GM19395 (cell line): ENCODE measurements around the gene TAF10.

ENCODE experiments used
- ATAC-seq: cut with Tn5 transposase; IDR thresholded peaks from one replicate; pipeline ENCODE4 v1.9.1; 2021; ENCODE audit warnings: mild to moderate bottlenecking, moderate library complexity; ENCODE audit not compliant: unreplicated experiment

The TAF10 gene

GRCh38 chr11:6586434-6587359 lies 25.3 kb downstream of the TAF10 start:
- no peak for ATAC-seq

GRCh38 chr11:6584528-6584927 lies 27.5 kb downstream of the TAF10 start:
- ATAC-seq = no peak

- ATAC-seq = no peak
Measured at GRCh38 chr11:6583584-6583983, 28.4 kb downstream of the TAF10 start.

GRCh38 chr11:6579681-6580080 lies 32.3 kb downstream of the TAF10 start:
- ATAC-seq = no peak

GRCh38 chr11:6578134-6578533 lies 33.9 kb downstream of the TAF10 start:
- ATAC-seq = no peak

- no peak for ATAC-seq
Measured at GRCh38 chr11:6576471-6577373, 35.3 kb downstream of the TAF10 start.

- ATAC-seq = no peak
Measured at GRCh38 chr11:6574816-6575715, 37.0 kb downstream of the TAF10 start.

GRCh38 chr11:6572215-6572614 lies 39.8 kb downstream of the TAF10 start:
- no peak for ATAC-seq

GRCh38 chr11:6571434-6572008 lies 40.5 kb downstream of the TAF10 start:
- no peak for ATAC-seq

GRCh38 chr11:6570691-6571427 lies 41.2 kb downstream of the TAF10 start:
- no peak for ATAC-seq

GRCh38 chr11:6569706-6570105 lies 42.3 kb downstream of the TAF10 start:
- ATAC-seq = no peak

- ATAC-seq = no peak
Measured at GRCh38 chr11:6568191-6568918, 43.7 kb downstream of the TAF10 start.

- no peak for ATAC-seq
Measured at GRCh38 chr11:6567371-6567745, 44.7 kb downstream of the TAF10 start.

GRCh38 chr11:6566704-6567370 lies 45.2 kb downstream of the TAF10 start:
- ATAC-seq = no peak

GRCh38 chr11:6565988-6566703 lies 45.9 kb downstream of the TAF10 start:
- no peak for ATAC-seq

GRCh38 chr11:6565325-6565724 lies 46.7 kb downstream of the TAF10 start:
- no peak for ATAC-seq

- ATAC-seq = no peak
Measured at GRCh38 chr11:6563667-6564066, 48.3 kb downstream of the TAF10 start.

- ATAC-seq = no peak
Measured at GRCh38 chr11:6563121-6563619, 48.8 kb downstream of the TAF10 start.
